Stomach (tissue), 4 donors: ENCODE measurements around the gene ZBTB44.

Experiments used
- EP300 ChIP-seq: sonication (generic); formaldehyde crosslinking; IDR thresholded peaks from one replicate; pipeline ENCODE4 v1.6.1; 2017; ENCODE audit warnings: antibody characterized with exemption
- POLR2AphosphoS5 ChIP-seq, 3 donors: sonication (generic); formaldehyde crosslinking; IDR thresholded peaks; one replicate each; pipeline ENCODE4 v1.6.1; 2016; ENCODE audit warnings: antibody characterized with exemption in 3 of 3
- TF ChIP-seq, protein P1 (sequence below), 7 experiments: fragments of 450-650 bp in 4 of 7; fragments of 200-600 bp in 3 of 7; sonication (generic) in 3 of 7; IDR thresholded peaks; one replicate each; pipeline ENCODE4 v1.5.1; 2016 to 2019; ENCODE audit warnings: antibody characterized with exemption in 7 of 7, control low read depth in 2 of 7, mild to moderate bottlenecking in 1 of 7

DNA sequence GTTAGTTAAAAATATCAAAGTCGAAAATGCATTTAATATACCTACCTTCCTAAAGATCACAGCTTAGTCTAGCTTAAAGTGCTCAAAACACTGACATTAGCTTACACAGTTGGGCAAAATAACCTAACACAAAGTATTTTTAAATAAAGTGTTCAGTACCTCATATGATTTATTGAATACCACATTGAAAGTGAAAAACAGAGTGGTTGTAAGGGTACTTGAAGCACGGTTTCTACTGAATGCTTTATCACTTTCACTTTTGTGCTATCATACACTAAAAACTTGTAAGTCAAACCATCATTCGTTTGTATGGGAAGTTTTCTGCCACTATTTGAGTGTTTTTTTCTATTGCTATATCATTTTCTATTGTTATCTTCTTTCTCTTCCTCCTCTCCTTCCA lies 36.6 kb downstream of the ZBTB44 start:
- TF ChIP-seq, protein P1, sequence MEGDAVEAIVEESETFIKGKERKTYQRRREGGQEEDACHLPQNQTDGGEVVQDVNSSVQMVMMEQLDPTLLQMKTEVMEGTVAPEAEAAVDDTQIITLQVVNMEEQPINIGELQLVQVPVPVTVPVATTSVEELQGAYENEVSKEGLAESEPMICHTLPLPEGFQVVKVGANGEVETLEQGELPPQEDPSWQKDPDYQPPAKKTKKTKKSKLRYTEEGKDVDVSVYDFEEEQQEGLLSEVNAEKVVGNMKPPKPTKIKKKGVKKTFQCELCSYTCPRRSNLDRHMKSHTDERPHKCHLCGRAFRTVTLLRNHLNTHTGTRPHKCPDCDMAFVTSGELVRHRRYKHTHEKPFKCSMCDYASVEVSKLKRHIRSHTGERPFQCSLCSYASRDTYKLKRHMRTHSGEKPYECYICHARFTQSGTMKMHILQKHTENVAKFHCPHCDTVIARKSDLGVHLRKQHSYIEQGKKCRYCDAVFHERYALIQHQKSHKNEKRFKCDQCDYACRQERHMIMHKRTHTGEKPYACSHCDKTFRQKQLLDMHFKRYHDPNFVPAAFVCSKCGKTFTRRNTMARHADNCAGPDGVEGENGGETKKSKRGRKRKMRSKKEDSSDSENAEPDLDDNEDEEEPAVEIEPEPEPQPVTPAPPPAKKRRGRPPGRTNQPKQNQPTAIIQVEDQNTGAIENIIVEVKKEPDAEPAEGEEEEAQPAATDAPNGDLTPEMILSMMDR (IDR thresholded peaks at IDR 0.05) = no peak
- no peak for TF ChIP-seq EP300
- TF ChIP-seq POLR2AphosphoS5 (IDR thresholded peaks at IDR 0.05) = no peak
